GM23338 (cell line): Measurements from ENCODE around the gene RAN. TPM values are rescaled to one million over a fixed set of nuclear protein-coding genes. Genes with fewer than 3 reads are reported as not detected.
A peak's percentile ranks its signal among the peaks of the same experiment; 100 is the strongest.

Source experiments
- ATAC-seq: fragments of 200-7000 bp; cut with Tn5 transposase; 3 replicates; pipeline ENCODE4 v1.9.1; 2020
- DNase-seq: peaks from one replicate; pipeline ENCODE4 v3.0.0-alpha.2; 2015; ENCODE audit warnings: low spot score
- H2AFZ ChIP-seq: fragments of 200-600 bp; sonication (generic); 2 replicates; pipeline ENCODE4 v1.8.0; 2016; ENCODE audit warnings: antibody characterized with exemption, mild to moderate bottlenecking, moderate library complexity
- H3F3A ChIP-seq: fragments of 200-600 bp; sonication (generic); replicated peaks from 2 replicates; pipeline ENCODE4 v1.8.0; 2017; ENCODE audit warnings: antibody characterized with exemption, mixed run types, low read depth
- H3K27ac ChIP-seq: fragments of 200-600 bp; sonication (generic); 2 replicates; pipeline ENCODE4 v1.6.1; 2016; ENCODE audit warnings: low read depth
- H3K27me3 ChIP-seq: fragments of 200-600 bp; sonication (generic); 2 replicates; pipeline ENCODE4 v1.8.0; 2016; ENCODE audit warnings: mild to moderate bottlenecking, mixed run types, moderate library complexity; ENCODE audit not compliant: insufficient read depth
- H3K36me3 ChIP-seq: fragments of 200-600 bp; sonication (generic); 2 replicates; pipeline ENCODE4 v1.8.0; 2016; ENCODE audit warnings: mild to moderate bottlenecking; ENCODE audit not compliant: insufficient read depth
- H3K4me1 ChIP-seq: fragments of 200-600 bp; sonication (generic); 2 replicates; pipeline ENCODE4 v1.8.0; 2016; ENCODE audit warnings: mild to moderate bottlenecking, moderate library complexity; ENCODE audit not compliant: insufficient read depth
- H3K4me2 ChIP-seq: fragments of 200-600 bp; sonication (generic); 2 replicates; pipeline ENCODE4 v1.7.1; 2017; ENCODE audit warnings: mixed run types
- H3K4me3 ChIP-seq: fragments of 200-600 bp; sonication (generic); 2 replicates; pipeline ENCODE4 v1.6.1; 2016; ENCODE audit warnings: mixed run types
- H3K79me2 ChIP-seq: fragments of 200-600 bp; sonication (generic); replicated peaks from 2 replicates; pipeline ENCODE4 v1.8.0; 2017; ENCODE audit warnings: mild to moderate bottlenecking; ENCODE audit not compliant: insufficient read depth
- H3K9me2 ChIP-seq: fragments of 200-600 bp; sonication (generic); 2 replicates; pipeline ENCODE4 v1.8.0; 2017; ENCODE audit not compliant: insufficient read depth
- H4K20me1 ChIP-seq: fragments of 200-600 bp; sonication (generic); replicated peaks from 2 replicates; pipeline ENCODE4 v1.8.0; 2017; ENCODE audit warnings: mild to moderate bottlenecking; ENCODE audit not compliant: insufficient read depth
- H3K27ac Mint-ChIP-seq: 2 replicates; pipeline ENCODE4 v1.8.0; 2020; ENCODE audit warnings: inconsistent platforms, mild to moderate bottlenecking, moderate library complexity, mixed read lengths
- H3K27me3 Mint-ChIP-seq: 3 replicates; pipeline ENCODE4 v1.8.0; 2022; ENCODE audit warnings: low read depth, mild to moderate bottlenecking, moderate library complexity, mixed read lengths, inconsistent platforms; ENCODE audit not compliant: insufficient read depth, poor library complexity
- H3K36me3 Mint-ChIP-seq: 3 replicates; pipeline ENCODE4 v1.8.0; 2021; ENCODE audit warnings: low read depth, mild to moderate bottlenecking, inconsistent platforms, moderate library complexity, mixed read lengths
- H3K4me1 Mint-ChIP-seq: 3 replicates; pipeline ENCODE4 v1.8.0; 2020; ENCODE audit warnings: mild to moderate bottlenecking, inconsistent platforms, mixed read lengths
- H3K4me3 Mint-ChIP-seq: 3 replicates; pipeline ENCODE4 v1.8.0; 2021; ENCODE audit warnings: moderate library complexity, mild to moderate bottlenecking, inconsistent platforms, mixed read lengths
- H3K9me3 Mint-ChIP-seq: 3 replicates; pipeline ENCODE4 v1.8.0; 2020; ENCODE audit warnings: moderate library complexity, mild to moderate bottlenecking, inconsistent platforms, mixed read lengths
- CREB1 ChIP-seq: fragments of 250-450 bp; sonication (Bioruptor Pico); IDR thresholded peaks from 2 replicates; pipeline ENCODE4 v1.5.0; 2020; ENCODE audit warnings: low read depth, mild to moderate bottlenecking, moderate library complexity
- EZH2 ChIP-seq: fragments of 200-600 bp; sonication (generic); IDR thresholded peaks from one replicate; pipeline ENCODE4 v1.8.0; 2017; ENCODE audit warnings: antibody characterized with exemption, mild to moderate bottlenecking, low read depth; ENCODE audit not compliant: unreplicated experiment
- EZH2phosphoT487 ChIP-seq: fragments of 200-600 bp; sonication (generic); IDR thresholded peaks from one replicate; pipeline ENCODE4 v1.8.1; 2018; ENCODE audit warnings: antibody characterized with exemption; ENCODE audit not compliant: unreplicated experiment
- JUNB ChIP-seq: IDR thresholded peaks from one replicate; pipeline ENCODE4 v1.6.1; 2016; ENCODE audit warnings: antibody characterized with exemption; ENCODE audit not compliant: unreplicated experiment
- NANOG ChIP-seq: IDR thresholded peaks from 2 replicates; pipeline ENCODE4 v1.6.1; 2016; ENCODE audit warnings: antibody characterized with exemption, borderline replicate concordance
- POLR2AphosphoS5 ChIP-seq: IDR thresholded peaks from 2 replicates; pipeline ENCODE4 v1.6.1; 2016; ENCODE audit warnings: antibody characterized with exemption, low read depth
- ZNF331 ChIP-seq: fragments of 250-450 bp; sonication (Bioruptor Pico); IDR thresholded peaks from 2 replicates; pipeline ENCODE4 v1.5.0; 2020; ENCODE audit warnings: low read depth, mild to moderate bottlenecking, moderate library complexity
- polyA plus RNA-seq: library from polyadenylated mRNA; unstranded; fragments of >200 nt; fragmentation: Nextera tagmentation; extraction: Ambion mirVana; gene quantifications from 2 replicates; pipeline ENCODE4 v1.2.1, GENCODE V29; 2016
- total RNA-seq: library from RNA; depleted of rRNA; stranded (reverse); fragments of >200 nt; shearing (Covaris generic); gene quantifications from 2 replicates; pipeline ENCODE4 v1.2.3, GENCODE V29; 2014
- TF ChIP-seq, protein P1 (sequence below), 2 experiments: fragments of 200-600 bp in 1 of 2; sonication (generic) in 1 of 2; conservative IDR thresholded peaks; 2 replicates each; pipeline versions ENCODE4 v1.5.1 to v1.6.1; 2016 to 2017; ENCODE audit warnings: antibody characterized with exemption in 2 of 2, low read depth in 2 of 2, mild to moderate bottlenecking in 2 of 2, moderate library complexity in 1 of 2
- TF ChIP-seq, protein P2 (sequence below): IDR thresholded peaks from 2 replicates; pipeline ENCODE4 v1.6.1; 2016; ENCODE audit warnings: antibody characterized with exemption
- TF ChIP-seq, protein P3 (sequence below): IDR thresholded peaks from one replicate; pipeline ENCODE4 v1.6.1; 2018; ENCODE audit warnings: antibody characterized with exemption; ENCODE audit not compliant: unreplicated experiment
- TF ChIP-seq, protein P4 (sequence below): fragments of 250-450 bp; sonication (Bioruptor Pico); IDR thresholded peaks from 2 replicates; pipeline ENCODE4 v1.5.0; 2020; ENCODE audit warnings: mild to moderate bottlenecking, moderate library complexity

Gene RAN
- total and polyA plus RNA-seq, 2 experiments from 2014 or later, result 976 to 2,289 TPM

DNA sequence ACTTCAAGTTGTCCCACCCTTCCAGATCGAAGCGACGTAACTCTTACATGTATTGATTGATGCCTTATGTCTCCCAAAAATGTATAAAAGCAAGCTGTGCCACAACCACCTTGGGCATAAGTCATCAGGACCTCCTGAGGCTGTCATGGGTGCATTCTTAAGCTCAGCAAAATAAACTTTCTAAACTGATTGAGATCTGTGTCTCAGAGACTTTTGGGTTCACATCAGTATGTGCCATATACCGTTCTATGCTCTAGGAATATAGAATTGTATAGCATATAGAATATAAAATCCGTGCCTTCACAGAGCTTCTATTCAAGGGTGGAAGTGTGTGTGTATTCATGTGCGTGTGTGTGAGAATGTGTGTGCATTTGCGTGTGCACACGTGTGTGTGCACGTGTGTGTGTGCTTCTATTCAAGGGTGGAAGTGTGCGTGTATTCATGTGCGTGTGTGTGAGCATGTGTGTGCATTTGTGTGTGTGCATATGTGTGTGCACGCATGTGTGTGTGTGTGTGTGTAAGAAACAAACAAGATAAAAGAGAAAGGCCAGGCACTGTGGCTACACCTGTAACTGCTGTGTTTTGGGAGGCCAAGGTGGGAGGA is 21.3 kb upstream of the RAN start:
- peaks cover 14% of the 10 kb centered on the region for H3K4me1 ChIP-seq
- peaks cover 36% of the 10 kb centered on the region for H3K4me1 Mint-ChIP-seq
- H3K4me3 ChIP-seq, result peak overlapping the region; percentile 24; the same call in 1 of the 2 replicates
- peaks cover 24% of the 10 kb centered on the region for H3K27me3 Mint-ChIP-seq
- H4K20me1 ChIP-seq, result no peaks in the 10 kb centered on the region
- H3K9me2 ChIP-seq, result no peaks in the 10 kb centered on the region
- H3K36me3 Mint-ChIP-seq, result peaks cover 16% of the 10 kb centered on the region; the same call in 2 of the 3 replicates
- H3K4me2 ChIP-seq, result peak overlapping the region; percentile 45
- peak overlapping the region; percentile 53 for H3K4me3 Mint-ChIP-seq
- peak overlapping the region; percentile 98 for H3K27ac Mint-ChIP-seq
- DNase-seq (no peak), ATAC-seq (no peak)
- H3F3A ChIP-seq, result peaks cover 6% of the 10 kb centered on the region; the same call in 1 of the 2 replicates
- no peaks in the 10 kb centered on the region for H3K27me3 ChIP-seq
- TF ChIP-seq EZH2 (no peak), NANOG (no peak), ZNF331 (no peak), EZH2phosphoT487 (no peak), CREB1 (CRISPR knock-in tag) (no peak), JUNB (no peak), POLR2AphosphoS5 (no peak)
- TF ChIP-seq, protein P1, sequence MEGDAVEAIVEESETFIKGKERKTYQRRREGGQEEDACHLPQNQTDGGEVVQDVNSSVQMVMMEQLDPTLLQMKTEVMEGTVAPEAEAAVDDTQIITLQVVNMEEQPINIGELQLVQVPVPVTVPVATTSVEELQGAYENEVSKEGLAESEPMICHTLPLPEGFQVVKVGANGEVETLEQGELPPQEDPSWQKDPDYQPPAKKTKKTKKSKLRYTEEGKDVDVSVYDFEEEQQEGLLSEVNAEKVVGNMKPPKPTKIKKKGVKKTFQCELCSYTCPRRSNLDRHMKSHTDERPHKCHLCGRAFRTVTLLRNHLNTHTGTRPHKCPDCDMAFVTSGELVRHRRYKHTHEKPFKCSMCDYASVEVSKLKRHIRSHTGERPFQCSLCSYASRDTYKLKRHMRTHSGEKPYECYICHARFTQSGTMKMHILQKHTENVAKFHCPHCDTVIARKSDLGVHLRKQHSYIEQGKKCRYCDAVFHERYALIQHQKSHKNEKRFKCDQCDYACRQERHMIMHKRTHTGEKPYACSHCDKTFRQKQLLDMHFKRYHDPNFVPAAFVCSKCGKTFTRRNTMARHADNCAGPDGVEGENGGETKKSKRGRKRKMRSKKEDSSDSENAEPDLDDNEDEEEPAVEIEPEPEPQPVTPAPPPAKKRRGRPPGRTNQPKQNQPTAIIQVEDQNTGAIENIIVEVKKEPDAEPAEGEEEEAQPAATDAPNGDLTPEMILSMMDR (conservative IDR thresholded peaks at IDR 0.05; ENCODE audit: low read depth in 2 of 2), result no peak
- TF ChIP-seq, protein P2, sequence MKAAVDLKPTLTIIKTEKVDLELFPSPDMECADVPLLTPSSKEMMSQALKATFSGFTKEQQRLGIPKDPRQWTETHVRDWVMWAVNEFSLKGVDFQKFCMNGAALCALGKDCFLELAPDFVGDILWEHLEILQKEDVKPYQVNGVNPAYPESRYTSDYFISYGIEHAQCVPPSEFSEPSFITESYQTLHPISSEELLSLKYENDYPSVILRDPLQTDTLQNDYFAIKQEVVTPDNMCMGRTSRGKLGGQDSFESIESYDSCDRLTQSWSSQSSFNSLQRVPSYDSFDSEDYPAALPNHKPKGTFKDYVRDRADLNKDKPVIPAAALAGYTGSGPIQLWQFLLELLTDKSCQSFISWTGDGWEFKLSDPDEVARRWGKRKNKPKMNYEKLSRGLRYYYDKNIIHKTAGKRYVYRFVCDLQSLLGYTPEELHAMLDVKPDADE, result no peak
- TF ChIP-seq, protein P3, sequence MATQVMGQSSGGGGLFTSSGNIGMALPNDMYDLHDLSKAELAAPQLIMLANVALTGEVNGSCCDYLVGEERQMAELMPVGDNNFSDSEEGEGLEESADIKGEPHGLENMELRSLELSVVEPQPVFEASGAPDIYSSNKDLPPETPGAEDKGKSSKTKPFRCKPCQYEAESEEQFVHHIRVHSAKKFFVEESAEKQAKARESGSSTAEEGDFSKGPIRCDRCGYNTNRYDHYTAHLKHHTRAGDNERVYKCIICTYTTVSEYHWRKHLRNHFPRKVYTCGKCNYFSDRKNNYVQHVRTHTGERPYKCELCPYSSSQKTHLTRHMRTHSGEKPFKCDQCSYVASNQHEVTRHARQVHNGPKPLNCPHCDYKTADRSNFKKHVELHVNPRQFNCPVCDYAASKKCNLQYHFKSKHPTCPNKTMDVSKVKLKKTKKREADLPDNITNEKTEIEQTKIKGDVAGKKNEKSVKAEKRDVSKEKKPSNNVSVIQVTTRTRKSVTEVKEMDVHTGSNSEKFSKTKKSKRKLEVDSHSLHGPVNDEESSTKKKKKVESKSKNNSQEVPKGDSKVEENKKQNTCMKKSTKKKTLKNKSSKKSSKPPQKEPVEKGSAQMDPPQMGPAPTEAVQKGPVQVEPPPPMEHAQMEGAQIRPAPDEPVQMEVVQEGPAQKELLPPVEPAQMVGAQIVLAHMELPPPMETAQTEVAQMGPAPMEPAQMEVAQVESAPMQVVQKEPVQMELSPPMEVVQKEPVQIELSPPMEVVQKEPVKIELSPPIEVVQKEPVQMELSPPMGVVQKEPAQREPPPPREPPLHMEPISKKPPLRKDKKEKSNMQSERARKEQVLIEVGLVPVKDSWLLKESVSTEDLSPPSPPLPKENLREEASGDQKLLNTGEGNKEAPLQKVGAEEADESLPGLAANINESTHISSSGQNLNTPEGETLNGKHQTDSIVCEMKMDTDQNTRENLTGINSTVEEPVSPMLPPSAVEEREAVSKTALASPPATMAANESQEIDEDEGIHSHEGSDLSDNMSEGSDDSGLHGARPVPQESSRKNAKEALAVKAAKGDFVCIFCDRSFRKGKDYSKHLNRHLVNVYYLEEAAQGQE, result no peak
- TF ChIP-seq, protein P4, sequence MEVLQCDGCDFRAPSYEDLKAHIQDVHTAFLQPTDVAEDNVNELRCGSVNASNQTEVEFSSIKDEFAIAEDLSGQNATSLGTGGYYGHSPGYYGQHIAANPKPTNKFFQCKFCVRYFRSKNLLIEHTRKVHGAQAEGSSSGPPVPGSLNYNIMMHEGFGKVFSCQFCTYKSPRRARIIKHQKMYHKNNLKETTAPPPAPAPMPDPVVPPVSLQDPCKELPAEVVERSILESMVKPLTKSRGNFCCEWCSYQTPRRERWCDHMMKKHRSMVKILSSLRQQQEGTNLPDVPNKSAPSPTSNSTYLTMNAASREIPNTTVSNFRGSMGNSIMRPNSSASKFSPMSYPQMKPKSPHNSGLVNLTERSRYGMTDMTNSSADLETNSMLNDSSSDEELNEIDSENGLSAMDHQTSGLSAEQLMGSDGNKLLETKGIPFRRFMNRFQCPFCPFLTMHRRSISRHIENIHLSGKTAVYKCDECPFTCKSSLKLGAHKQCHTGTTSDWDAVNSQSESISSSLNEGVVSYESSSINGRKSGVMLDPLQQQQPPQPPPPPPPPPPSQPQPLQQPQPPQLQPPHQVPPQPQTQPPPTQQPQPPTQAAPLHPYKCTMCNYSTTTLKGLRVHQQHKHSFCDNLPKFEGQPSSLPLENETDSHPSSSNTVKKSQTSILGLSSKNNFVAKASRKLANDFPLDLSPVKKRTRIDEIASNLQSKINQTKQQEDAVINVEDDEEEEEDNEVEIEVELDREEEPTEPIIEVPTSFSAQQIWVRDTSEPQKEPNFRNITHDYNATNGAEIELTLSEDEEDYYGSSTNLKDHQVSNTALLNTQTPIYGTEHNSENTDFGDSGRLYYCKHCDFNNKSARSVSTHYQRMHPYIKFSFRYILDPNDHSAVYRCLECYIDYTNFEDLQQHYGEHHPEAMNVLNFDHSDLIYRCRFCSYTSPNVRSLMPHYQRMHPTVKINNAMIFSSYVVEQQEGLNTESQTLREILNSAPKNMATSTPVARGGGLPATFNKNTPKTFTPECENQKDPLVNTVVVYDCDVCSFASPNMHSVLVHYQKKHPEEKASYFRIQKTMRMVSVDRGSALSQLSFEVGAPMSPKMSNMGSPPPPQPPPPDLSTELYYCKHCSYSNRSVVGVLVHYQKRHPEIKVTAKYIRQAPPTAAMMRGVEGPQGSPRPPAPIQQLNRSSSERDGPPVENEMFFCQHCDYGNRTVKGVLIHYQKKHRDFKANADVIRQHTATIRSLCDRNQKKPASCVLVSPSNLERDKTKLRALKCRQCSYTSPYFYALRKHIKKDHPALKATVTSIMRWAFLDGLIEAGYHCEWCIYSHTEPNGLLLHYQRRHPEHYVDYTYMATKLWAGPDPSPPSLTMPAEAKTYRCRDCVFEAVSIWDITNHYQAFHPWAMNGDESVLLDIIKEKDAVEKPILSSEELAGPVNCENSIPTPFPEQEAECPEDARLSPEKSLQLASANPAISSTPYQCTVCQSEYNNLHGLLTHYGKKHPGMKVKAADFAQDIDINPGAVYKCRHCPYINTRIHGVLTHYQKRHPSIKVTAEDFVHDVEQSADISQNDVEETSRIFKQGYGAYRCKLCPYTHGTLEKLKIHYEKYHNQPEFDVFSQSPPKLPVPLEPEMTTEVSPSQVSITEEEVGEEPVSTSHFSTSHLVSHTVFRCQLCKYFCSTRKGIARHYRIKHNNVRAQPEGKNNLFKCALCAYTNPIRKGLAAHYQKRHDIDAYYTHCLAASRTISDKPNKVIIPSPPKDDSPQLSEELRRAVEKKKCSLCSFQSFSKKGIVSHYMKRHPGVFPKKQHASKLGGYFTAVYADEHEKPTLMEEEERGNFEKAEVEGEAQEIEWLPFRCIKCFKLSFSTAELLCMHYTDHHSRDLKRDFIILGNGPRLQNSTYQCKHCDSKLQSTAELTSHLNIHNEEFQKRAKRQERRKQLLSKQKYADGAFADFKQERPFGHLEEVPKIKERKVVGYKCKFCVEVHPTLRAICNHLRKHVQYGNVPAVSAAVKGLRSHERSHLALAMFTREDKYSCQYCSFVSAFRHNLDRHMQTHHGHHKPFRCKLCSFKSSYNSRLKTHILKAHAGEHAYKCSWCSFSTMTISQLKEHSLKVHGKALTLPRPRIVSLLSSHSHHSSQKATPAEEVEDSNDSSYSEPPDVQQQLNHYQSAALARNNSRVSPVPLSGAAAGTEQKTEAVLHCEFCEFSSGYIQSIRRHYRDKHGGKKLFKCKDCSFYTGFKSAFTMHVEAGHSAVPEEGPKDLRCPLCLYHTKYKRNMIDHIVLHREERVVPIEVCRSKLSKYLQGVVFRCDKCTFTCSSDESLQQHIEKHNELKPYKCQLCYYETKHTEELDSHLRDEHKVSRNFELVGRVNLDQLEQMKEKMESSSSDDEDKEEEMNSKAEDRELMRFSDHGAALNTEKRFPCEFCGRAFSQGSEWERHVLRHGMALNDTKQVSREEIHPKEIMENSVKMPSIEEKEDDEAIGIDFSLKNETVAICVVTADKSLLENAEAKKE (CRISPR knock-in tag), result no peak
- no peaks in the 10 kb centered on the region for H3K79me2 ChIP-seq
- H3K27ac ChIP-seq, result peak overlapping the region; percentile 95
- H3K36me3 ChIP-seq, result no peaks in the 10 kb centered on the region
- peaks cover 24% of the 10 kb centered on the region for H3K9me3 Mint-ChIP-seq
- no peak overlapping the region for H2AFZ ChIP-seq
